H4 (cell line): ENCODE results near the gene SERPINI1. TPM values are rescaled to one million over a fixed set of nuclear protein-coding genes. Genes with fewer than 3 reads are reported as not detected.

Source experiments
- DNase-seq: peaks from one replicate; pipeline ENCODE4 v3.0.0-alpha.2; 2015; ENCODE audit warnings: low spot score
- total RNA-seq: library from RNA; depleted of rRNA; stranded (reverse); fragments of >200 nt; shearing (Covaris generic); gene quantifications from 2 replicates; pipeline ENCODE4 v1.2.3, GENCODE V29; 2014

The SERPINI1 gene
- total RNA-seq, 1 experiment from 2014 or later, result 15.4 TPM

DNA sequence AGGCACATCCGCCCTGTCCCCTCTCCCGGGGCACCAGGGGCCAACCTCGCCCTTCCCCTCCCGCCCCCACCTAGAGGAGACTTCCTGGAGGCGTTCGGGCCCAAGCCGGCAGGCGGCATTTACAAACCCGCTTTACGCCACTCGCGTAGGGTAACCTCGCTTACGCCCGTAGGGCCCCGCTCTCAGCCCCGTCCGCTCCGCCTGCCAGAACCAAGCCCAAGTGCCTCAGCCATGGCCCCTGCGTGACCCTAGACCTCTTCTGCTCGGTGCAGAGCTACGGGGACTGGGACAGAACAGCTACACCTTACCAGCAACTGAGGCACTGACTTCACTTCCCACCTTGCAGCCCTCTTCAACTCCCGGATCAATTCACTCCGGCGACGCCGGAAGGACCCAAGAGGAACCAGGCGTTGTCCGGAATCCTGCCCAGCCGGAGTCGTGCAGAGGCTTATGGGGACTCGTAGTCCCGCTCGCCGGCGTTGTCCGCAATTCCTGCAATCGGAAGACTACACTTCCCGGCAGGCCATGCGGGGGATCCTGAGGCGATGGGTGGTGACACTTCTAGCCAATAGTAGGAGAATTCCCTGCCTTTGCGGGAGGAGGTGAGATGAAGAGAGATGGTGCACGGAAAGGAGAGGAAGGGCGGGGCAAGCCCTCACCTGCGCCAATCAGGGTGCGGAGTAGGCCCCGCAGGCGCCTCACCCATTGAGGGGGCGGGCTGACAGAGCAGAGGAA, 856 bp upstream of the SERPINI1 start, which contains the start of gene PDCD10:
TSS of gene PDCD10 (minus strand) at position 395 of the 735 bp plus-strand sequence. CDS start 14,735 bp downstream, outside the sequence.
- DNase-seq, result peak; percentile 100

DNA sequence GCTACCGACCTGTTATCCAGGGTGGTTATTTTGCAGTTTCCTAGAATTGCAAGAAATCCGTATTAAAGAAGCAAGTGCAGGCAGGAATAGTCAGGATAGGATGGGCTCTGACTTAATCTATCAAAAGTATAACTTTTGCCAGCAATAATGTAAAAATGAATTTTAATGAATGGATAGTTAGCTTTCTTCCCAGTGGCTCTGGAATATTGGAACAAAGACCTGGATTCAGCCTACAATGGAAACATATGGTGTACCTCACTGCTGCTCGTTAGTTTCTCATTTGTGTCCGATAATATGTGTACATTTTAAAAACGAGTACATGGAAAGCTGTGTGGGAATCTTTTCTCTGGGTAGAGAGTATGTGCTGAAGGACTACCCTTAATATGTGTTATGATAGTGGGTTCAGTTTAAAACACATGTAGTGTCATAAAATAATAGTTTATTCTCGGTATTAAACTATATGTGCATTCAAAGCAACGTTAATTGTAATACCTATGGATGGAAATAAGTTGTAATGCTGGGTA, 805 bp downstream of the SERPINI1 start:
- DNase-seq, result no peak

DNA sequence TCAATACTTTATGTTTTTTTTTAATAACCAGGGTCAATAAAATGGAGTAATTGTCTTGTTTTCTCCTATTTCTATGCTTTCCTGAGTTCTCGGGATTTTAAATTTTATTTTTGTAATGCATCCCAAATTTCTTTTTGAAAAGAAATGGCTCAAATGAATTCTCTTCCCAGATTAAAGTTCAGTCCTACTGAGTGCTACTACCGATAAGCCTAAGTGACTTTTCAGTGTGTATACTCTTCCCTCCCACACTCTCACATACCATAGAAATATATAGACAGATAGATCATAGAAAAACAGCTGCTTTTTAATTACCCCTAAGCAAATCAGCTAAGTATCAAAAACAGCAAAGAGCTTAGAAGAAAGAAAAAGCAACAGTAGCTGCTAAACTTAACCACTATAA, 1.5 kb downstream of the SERPINI1 start:
- no peak for DNase-seq

DNA sequence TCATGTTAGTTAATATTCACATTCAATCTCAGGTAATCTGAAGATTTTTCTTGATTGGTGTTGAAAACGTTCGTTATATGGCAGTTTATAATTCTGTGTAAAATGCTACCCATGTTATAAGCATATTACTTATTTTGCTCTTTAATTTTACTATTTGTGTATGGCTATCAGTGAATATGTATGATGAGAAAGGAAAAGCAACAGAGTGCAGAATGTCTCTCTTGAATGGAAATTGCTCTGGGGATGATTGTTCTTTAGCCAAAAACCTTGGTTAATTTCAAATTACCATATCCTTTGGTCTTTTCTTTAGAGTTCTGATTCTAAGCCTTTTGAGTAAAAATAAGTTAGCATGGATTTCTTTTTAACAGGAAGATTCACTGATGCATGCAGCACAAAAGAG, 2.5 kb downstream of the SERPINI1 start:
- no peak for DNase-seq

DNA sequence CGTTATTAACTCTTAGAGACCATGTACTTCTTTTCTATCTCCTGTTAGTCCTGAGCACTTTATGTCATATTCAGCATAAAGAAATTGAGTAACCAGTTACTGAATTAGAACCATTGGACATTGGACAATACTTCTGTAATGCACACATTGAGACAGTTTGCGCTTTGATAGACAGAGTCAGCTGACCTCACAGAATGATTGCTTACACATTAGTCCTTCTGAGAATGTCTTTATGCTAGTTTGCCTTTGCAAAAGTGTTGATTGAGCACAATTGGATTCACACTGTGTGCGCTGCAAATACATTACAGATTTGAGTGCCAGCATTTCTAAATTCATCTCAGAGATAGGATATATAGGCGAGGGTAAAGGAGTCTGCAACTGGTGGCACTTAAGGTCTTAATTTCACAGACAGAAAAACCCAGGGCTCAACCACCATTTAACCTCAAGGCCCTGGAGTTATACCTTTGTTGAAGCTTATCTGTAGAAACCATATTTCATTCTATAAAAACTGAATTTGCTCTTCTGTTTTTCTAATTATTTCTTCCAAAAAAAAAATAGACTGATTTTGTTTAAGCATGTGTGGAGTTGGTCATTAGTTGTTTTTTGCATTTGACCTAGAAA, 3.8 kb downstream of the SERPINI1 start:
- no peak for DNase-seq

DNA sequence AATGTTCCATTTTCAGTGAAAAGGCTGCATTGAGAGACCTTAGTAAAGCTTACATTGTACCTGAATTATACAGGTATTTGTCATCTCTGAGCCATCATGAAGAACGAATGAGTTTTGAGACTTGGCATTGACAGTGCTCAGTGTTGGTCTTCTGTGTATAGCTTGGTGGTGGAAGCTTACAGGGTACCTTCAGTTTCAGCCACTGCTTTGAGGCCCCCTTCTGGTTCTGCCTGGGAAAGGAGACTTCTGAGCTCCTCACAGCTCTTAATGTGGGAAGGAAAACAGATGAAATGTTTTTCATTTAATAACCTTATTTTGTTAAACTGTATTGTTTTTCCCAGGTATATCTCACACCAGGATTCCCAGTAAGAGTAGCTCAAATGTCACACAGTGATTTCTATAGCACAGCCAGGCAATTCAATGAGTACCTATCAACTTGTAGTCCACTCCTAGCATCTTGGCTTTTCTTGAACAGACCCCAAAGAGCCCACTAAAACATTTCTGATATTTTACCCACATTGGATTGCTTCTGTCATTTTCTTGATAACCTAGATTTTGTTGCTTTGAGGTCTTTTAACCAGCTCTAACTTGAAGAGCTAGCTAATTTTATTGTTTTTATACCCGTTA, 5.6 kb downstream of the SERPINI1 start:
- peak; percentile 39 for DNase-seq

DNA sequence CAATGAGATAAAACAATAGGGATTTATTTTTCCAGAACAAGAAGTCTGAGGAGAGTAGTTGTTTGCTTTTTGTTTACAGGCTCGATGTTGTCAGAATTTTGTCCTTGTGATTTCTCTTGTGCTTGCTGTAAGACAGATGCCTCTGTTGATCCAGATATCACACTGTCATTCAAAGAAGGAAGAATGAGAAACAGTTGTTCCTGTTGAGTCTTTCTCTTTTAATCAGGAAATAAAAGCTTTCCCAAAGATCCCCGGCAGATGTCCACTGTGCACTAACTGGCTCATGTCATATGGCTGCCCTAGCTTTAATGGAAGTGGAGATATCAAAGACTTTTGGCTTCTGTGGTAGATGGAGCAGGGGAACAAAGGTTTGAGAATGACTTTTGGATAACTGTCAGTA, 6.8 kb downstream of the SERPINI1 start:
- DNase-seq, result no peak

DNA sequence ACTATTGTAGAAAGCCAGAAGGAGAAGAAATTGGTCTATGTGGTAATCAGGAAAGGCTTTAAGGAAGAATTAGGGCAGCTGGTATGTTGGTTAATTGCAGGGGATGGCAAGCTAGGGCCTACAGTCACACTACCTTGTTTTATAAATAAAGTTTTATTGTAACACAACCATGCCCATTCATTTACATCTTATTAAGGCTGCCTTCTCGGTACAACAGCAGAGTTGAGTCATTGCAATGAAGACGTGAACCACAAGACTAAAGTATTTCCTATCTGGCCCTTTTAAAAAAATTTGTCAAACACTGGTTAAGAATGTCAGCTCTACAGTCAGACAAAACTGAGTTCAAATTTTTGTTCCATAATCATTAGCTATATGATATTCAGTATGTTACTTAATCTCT, 8.3 kb downstream of the SERPINI1 start:
- no peak for DNase-seq

DNA sequence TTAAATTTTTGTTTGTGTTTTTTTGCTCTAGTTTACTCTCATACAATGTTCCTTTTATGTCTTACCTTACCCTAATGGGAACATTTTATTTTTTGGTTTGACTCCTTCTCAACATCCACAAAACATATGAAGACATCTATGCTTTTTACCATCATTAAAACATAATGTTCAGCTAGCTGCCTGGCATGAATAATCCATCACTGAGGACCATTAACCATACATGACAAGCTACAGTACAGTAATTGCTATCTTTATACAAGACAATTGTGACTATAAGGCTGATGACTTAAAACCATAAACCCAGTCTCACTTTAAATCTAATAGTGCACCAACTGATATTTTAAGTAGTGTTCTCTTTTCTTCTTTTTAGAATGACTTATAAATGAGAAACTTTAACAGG, 13.7 kb downstream of the SERPINI1 start:
- no peak for DNase-seq

DNA sequence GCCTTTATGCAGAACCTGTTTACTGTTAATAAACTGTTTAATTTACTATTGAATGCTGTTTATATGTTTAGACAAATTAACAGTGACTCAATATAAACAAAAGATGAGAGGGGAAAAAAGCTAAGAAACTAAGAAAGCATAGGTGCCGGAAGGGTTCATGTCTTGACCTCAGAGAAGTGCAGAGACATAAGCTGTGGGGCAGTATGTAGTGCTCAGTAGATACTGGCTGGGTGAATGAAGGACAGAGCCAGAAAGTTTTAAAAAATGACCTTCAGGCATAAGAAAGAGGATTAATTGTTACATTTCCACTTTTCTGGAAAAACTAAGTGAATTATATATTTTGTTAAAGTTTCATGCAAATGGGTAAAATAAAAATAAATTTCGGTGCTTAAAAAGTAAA, 14.2 kb downstream of the SERPINI1 start:
- DNase-seq, result no peak

DNA sequence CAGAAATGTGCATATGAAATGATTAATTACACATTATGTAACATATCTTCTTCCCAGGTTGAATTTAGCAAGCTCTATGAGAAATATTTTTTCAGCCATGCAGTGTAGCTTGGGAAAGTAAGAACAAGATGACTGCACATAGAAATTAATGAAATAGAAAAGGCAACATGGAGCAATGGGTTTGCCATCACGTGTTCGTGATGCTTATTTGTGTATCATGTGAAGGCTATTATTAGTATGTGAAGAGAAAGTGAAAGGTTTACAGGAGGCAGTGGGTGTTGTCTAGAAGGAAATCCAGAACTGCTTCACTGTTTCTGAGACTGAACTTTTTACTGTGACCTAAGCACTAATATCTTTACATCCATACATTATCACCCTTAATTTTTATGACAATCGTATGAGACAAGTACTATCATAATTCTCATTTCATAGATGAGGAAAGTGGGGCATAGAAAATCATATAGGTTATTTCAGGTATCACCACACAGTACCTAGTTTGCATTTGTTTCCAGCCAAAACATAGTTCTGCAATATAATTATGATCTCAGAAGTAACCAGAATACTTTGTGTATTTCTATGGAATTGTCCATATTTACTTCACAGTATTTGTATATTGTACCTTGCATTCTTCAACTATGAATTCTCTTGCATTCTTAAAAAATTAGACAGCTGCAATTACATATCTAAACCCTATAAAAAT, 14.9 kb downstream of the SERPINI1 start:
- DNase-seq, result no peak

DNA sequence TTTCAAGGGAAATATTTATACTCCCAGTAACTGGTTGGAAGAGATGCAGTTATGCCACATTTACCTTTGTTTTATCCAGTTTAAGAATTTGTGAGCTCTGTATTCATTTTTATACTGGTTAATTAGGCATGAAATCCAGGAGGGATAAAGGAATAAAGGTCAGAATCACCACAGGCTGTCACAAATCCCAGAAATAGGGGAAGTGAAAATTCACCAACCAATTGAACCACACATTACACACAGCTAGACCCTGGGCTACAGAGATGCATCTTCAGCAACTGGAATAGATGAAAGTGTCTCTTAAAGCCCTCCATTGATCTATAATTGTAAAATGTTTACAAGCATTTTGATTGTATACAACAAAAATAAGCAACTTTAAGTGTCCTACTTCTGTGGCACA, 18.5 kb downstream of the SERPINI1 start:
- DNase-seq, result no peak

DNA sequence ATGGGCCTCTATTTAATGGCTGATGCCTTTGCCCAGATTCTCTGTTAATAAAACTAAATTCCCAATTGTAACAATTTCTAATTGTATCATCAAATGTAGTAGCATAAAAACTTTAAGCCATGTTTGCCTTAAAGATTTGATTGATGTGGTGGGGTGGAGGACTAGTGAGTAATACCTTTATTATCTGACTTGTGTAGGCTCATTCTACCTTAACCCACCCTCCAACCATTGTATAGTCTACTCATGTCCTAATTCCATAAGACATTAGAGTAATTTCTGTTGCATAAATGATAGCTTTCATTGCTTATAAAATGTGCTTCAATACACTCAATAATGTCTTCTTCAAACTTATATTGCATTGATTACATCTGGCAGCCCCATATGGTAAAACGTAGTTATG, 25.8 kb downstream of the SERPINI1 start:
- no peak for DNase-seq

DNA sequence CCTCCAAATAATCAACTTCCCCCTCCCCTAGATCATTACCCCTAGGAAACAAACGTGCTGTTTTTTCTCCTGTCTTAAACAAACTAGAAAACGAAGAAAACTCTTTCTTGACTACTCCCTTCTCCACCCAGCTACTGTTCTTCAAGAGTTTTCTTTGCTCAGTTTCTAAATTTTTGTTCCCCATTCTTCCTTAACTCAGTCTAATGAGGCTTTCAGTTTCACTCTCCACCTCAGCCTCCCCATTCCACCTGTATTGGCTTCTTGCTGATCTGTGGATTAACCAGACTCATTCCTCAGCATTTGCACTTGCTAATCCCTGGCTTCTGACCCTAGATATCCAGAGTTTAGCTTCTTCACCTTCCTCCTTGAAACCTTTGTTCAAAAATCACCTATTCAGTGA, 26.8 kb downstream of the SERPINI1 start:
- no peak for DNase-seq

DNA sequence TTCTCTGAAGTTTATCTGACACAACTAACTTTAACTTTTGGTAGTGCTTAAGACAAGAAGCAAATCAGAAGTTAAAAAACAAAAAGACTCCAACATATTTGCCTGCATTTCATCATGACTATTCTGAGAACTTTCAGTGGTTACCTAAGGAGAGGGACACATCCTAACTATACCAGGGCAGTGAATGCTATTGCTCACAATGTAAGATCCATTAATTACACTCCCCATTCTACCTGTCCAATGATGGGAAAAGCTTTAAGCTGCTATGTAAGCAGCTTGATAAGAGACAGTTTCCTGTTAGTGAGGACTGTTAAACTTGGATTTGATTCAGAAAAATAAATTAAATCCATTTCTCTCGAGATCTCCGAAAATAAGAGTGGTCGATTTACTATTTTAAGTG, 37.5 kb downstream of the SERPINI1 start:
- DNase-seq, result no peak

DNA sequence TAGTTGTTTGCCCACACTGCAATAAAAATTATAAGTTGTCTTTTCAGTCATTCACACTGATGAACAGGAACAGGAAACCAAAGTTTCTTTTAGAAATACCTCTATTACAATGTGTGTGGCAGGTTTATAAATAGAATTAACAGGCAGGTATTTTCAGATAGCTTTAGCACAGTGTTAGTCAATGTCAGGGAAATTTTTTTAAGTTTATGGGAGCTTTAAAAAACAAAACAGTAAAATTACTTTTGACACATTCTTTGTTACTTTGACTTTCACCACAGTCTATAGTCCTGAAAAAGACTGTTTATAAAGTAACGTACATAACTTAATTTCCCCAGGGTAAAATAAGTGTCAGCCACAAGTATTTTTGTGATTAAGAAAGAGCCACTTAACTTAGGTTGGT, 38.1 kb downstream of the SERPINI1 start:
- no peak for DNase-seq

DNA sequence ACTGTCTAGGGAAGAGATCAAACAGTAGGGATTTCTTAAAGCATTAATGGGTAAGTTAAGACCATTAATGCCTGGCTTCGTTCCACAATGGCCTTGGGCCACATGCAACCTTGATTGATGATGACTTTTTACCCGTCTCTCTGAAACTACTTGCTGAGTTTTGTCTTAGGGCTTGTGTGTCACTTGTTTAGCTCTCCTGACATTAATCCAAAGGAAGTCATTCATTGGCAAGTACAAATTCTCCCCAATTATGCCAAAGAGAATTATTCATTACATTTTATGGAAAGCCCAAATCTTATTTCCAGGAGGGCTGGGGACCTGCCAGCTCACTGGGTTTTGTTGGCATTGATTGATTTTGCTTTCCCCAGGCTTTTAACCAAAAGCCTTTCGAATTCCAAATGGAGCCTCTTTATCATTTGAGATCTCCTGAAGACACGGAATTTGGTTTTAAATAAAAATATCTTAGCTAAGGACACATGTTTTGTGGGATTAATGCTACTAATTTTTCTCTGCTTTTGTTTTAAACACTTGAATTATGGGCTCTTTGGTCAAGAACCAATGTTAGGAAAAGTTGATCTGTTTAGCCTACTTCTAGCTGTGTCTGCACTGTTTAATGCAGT, 40.7 kb downstream of the SERPINI1 start:
- no peak for DNase-seq

DNA sequence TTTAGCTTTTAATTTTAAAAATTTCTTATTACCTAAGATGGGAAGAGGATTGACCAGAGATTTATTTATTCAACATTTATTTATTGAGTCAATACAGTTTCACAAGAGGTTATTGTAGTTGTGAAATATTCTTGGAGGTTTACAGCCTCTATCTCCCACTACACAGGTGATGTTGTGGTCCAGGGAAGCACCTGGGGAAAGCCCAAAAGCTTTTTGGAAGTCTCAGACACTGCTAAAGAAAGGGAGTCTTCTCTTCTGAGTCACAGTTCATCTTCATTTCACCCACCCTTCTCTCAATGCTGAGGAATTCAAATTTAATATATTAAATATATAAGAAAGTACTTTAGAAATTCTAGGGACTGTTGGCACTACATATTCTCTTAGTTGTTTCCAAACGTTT, 41.8 kb downstream of the SERPINI1 start:
- DNase-seq, result no peak

DNA sequence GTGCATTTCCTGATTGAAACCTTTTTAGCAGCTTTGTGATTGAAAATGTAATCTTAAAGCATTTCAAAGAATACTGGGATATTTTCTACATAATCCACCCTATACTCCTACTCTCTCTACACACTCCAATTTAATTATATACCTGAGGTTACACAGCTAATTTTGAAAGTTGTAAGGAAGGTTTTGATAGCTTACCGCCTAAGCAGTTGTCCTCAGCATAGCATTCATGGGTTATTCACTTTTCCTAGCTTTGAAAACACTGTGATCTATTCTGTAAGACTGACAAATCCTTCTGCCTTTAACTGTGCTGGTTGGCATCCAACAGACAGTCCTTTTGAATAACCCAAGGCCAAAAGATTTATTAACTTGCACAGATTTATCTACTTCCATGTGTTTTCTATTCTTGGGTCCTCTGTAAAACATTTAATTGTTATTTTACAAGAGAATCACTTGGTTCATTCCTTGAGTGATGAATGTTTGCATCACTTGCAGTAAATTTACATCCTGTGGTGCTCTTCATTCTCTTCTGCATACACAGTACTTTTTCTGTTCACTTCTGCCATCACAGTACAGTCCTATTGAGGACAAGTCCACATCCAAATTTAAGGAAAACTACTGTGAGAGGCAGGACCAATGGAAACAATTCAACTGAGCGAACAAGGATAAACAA, 44.8 kb downstream of the SERPINI1 start:
- DNase-seq, result no peak

DNA sequence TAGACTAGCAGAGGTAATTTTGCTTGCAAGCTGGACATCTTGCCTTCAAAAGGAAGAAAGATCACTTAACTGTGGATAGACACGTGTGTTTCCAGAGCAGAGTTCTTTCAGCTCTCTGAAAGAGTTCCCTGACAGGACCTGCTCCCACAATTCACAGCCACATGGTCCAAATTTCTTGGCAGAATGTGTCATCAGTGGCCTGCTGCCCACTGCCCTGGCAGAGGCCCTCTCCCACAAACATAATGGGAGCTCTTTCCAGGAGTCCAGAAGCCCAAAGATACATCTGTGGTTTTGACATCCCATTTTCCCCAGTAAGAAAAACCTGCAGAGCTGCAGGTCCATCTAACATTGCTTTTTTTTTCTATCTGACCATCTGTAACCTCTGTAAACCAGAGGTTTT, 48.3 kb downstream of the SERPINI1 start:
- no peak for DNase-seq

DNA sequence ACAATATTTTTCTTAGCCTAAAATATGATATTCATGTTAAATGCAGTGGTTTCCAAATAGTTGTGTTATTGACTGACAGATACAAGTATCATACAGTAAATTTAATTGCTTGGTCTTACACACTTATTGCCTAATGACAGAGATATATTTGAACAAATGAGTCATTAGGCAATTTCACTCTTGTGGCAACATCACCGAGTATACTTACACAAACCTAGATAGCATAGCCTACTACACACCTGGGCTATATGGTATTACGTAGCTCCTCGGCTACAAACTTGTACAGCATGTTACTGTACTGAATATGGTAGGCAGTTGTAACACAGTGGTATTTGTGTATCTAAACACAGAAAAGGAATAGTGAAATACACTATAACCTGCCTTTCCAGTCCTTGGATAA, 50.3 kb downstream of the SERPINI1 start:
- no peak for DNase-seq
